GM13977 (cell line): ENCODE measurements around the gene PDCD6IP.

Experiments used
- DNase-seq: peaks from one replicate; pipeline ENCODE4 v3.0.0; 2012; ENCODE audit warnings: low spot score
- CTCF ChIP-seq: IDR thresholded peaks from 2 replicates; pipeline ENCODE4 v1.5.1; 2012; ENCODE audit warnings: mild to moderate bottlenecking, control low read depth; ENCODE audit not compliant: insufficient read depth; ENCODE audit errors: extremely low read depth, missing control alignments
- in situ Hi-C: fragments of 300-500 bp; cut with MboI; formaldehyde crosslinking; loops from one replicate; pipeline ENCODE4 v1.12.0; 2022; ENCODE audit warnings: low sequenced_read_pairs, low pct_unique_long_range_greater_than_20kb, mixed read lengths, inconsistent platforms; ENCODE audit not compliant: unreplicated experiment

PDCD6IP gene

GRCh38 chr3:33786565-33787327, 11.7 kb upstream of the PDCD6IP start:
- in situ Hi-C loops: loop anchor here (25.0 kb wide), 2 partner anchors 649 to 824 kb away; partner anchors contain the start of gene CCR4
- TF ChIP-seq CTCF: no peak

GRCh38 chr3:33787328-33788009, 11.0 kb upstream of the PDCD6IP start:
- in situ Hi-C loops: loop anchor here (25.0 kb wide), 2 partner anchors 650 to 825 kb away; partner anchors contain the start of gene CCR4

More at GRCh38 chr3:33786565-33787327, 11.7 kb upstream of the PDCD6IP start:
- no peak for DNase-seq

GRCh38 chr3:33789183-33789954, 9.1 kb upstream of the PDCD6IP start:
- no peak for TF ChIP-seq CTCF
- no peak for DNase-seq
- in situ Hi-C loops: loop anchor here (25.0 kb wide), 2 partner anchors 652 to 827 kb away; partner anchors contain the start of gene CCR4

More at GRCh38 chr3:33787328-33788009, 11.0 kb upstream of the PDCD6IP start:
- DNase-seq: peak; percentile 56
- peak; percentile 81 for TF ChIP-seq CTCF

- no peak for TF ChIP-seq CTCF
- no peak for DNase-seq
- in situ Hi-C loops: loop anchor here (25.0 kb wide), 2 partner anchors 653 to 828 kb away; partner anchors contain the start of gene CCR4
Observed at GRCh38 chr3:33790091-33790490, 8.3 kb upstream of the PDCD6IP start.

- no peak for DNase-seq
- no peak for TF ChIP-seq CTCF
- in situ Hi-C loops: loop anchor here (25.0 kb wide), 2 partner anchors 654 to 829 kb away; partner anchors contain the start of gene CCR4
Observed at GRCh38 chr3:33791477-33792166, 6.8 kb upstream of the PDCD6IP start.
